ENCODE measurements around the gene SLC6A5.

The SLC6A5 gene

GRCh38 chr11:20596205-20597153, 2.9 kb upstream of the SLC6A5 start:
- Histone ChIP-seq H3K4me1 (no peaks in the 10 kb centered on the region; the same call in 1 of the 2 replicates), H3K36me3 (no peaks in the 10 kb centered on the region), H3K9me3 (no peaks in the 10 kb centered on the region), H3K4me3 (ENCODE audit: low read depth, low read length) (no peak overlapping the region), H3K27me3 (no peaks in the 10 kb centered on the region)
- no peak for DNase-seq
- no peak for TF ChIP-seq CTCF (IDR thresholded peaks at IDR 0.05; ENCODE audit: low read depth, low read length)

- Histone ChIP-seq H3K9me3 (no peaks in the 10 kb centered on the region), H3K4me3 (ENCODE audit: low read depth, low read length) (no peak overlapping the region), H3K36me3 (no peaks in the 10 kb centered on the region), H3K4me1 (no peaks in the 10 kb centered on the region; the same call in 1 of the 2 replicates), H3K27me3 (no peaks in the 10 kb centered on the region)
- DNase-seq: no peak
- no peak for TF ChIP-seq CTCF (IDR thresholded peaks at IDR 0.05; ENCODE audit: low read depth, low read length)
Observed at GRCh38 chr11:20597154-20597679, 2.2 kb upstream of the SLC6A5 start.

- no peak for DNase-seq
- no peaks in the 10 kb centered on the region for H3K27me3 ChIP-seq
- no peak for TF ChIP-seq CTCF (IDR thresholded peaks at IDR 0.05; ENCODE audit: low read depth, low read length)
- H3K9me3 ChIP-seq: no peaks in the 10 kb centered on the region
- no peaks in the 10 kb centered on the region; the same call in 1 of the 2 replicates for H3K4me1 ChIP-seq
- H3K36me3 ChIP-seq: no peaks in the 10 kb centered on the region
- no peak overlapping the region for H3K4me3 ChIP-seq (ENCODE audit: low read depth, low read length)
Observed at GRCh38 chr11:20597680-20598484, 1.5 kb upstream of the SLC6A5 start.

GRCh38 chr11:20598492-20598891, 916 bp upstream of the SLC6A5 start:
- H3K27me3 ChIP-seq: no peaks in the 10 kb centered on the region
- H3K36me3 ChIP-seq: no peaks in the 10 kb centered on the region
- no peak overlapping the region for H3K4me3 ChIP-seq (ENCODE audit: low read depth, low read length)
- DNase-seq: no peak
- no peaks in the 10 kb centered on the region; the same call in 1 of the 2 replicates for H3K4me1 ChIP-seq
- H3K9me3 ChIP-seq: no peaks in the 10 kb centered on the region
- TF ChIP-seq CTCF (IDR thresholded peaks at IDR 0.05; ENCODE audit: low read depth, low read length): no peak

GRCh38 chr11:20600020-20600346, 575 bp downstream of the SLC6A5 start:
- Histone ChIP-seq H3K9me3 (no peaks in the 10 kb centered on the region), H3K4me3 (ENCODE audit: low read depth, low read length) (no peak overlapping the region), H3K27me3 (no peaks in the 10 kb centered on the region), H3K36me3 (no peaks in the 10 kb centered on the region), H3K4me1 (no peaks in the 10 kb centered on the region)
- no peak for TF ChIP-seq CTCF (IDR thresholded peaks at IDR 0.05; ENCODE audit: low read depth, low read length)
- no peak for DNase-seq

Measured in BE2C (cell line).